HG03378 (cell line): ENCODE measurements around the gene DLEC1.
A peak's percentile ranks its signal among the peaks of the same experiment; 100 is the strongest.

ENCODE experiments used
- ATAC-seq: cut with Tn5 transposase; IDR thresholded peaks from one replicate; pipeline ENCODE4 v1.9.1; 2021; ENCODE audit warnings: mild to moderate bottlenecking, moderate library complexity; ENCODE audit not compliant: unreplicated experiment

Gene DLEC1

GRCh38 chr3:38039101-38039898, at the start of gene DLEC1:
Gene DLEC1, plus strand, starts transcription at chr3:38039208. Its CDS starts 18 bp downstream, at chr3:38039226.
- peak; percentile 74 for ATAC-seq

- no peak for ATAC-seq
These were observed 49.1 kb upstream of the DLEC1 start for GRCh38 chr3:37989821-37990480.

- ATAC-seq = no peak
These were observed 48.5 kb upstream of the DLEC1 start, which contains the start of gene VILL for GRCh38 chr3:37990527-37990926. Gene VILL, plus strand, starts transcription at chr3:37990786. Its CDS starts 2,887 bp downstream, at chr3:37993673.

GRCh38 chr3:37991109-37991508, 47.9 kb upstream of the DLEC1 start:
- no peak for ATAC-seq

- ATAC-seq = no peak
These were observed 47.2 kb upstream of the DLEC1 start for GRCh38 chr3:37991823-37992222.

GRCh38 chr3:37992271-37993066, 46.5 kb upstream of the DLEC1 start:
- ATAC-seq = no peak

- no peak for ATAC-seq
These were observed 45.9 kb upstream of the DLEC1 start for GRCh38 chr3:37993067-37993455.

GRCh38 chr3:37993460-37993819, 45.6 kb upstream of the DLEC1 start:
- ATAC-seq = no peak

GRCh38 chr3:37993820-37994638, 45.0 kb upstream of the DLEC1 start:
- peak; percentile 50 for ATAC-seq

GRCh38 chr3:37994639-37994972, 44.4 kb upstream of the DLEC1 start:
- no peak for ATAC-seq

- no peak for ATAC-seq
These were observed 43.1 kb upstream of the DLEC1 start for GRCh38 chr3:37995652-37996641.

- peak; percentile 75 for ATAC-seq
These were observed 42.2 kb upstream of the DLEC1 start for GRCh38 chr3:37996785-37997301.

- ATAC-seq = no peak
These were observed 41.7 kb upstream of the DLEC1 start for GRCh38 chr3:37997342-37997741.

- ATAC-seq = no peak
These were observed 41.1 kb upstream of the DLEC1 start for GRCh38 chr3:37997791-37998370.

- no peak for ATAC-seq
These were observed 39.2 kb upstream of the DLEC1 start for GRCh38 chr3:37999836-38000235.

- ATAC-seq = no peak
These were observed 38.6 kb upstream of the DLEC1 start for GRCh38 chr3:38000242-38000916.

GRCh38 chr3:38000965-38001455, 38.0 kb upstream of the DLEC1 start:
- no peak for ATAC-seq

GRCh38 chr3:38001456-38002081, 37.4 kb upstream of the DLEC1 start:
- ATAC-seq = no peak
